B cell (primary cell): ENCODE results near the gene MAU2. TPM values are rescaled to one million over a fixed set of nuclear protein-coding genes. Genes with fewer than 3 reads are reported as not detected.
A peak's percentile ranks its signal among the peaks of the same experiment; 100 is the strongest.

Experiments used
- ATAC-seq: fragments of 200-7000 bp; cut with Tn5 transposase; one replicate; pipeline ENCODE4 v1.10.0; 2021; ENCODE audit warnings: low read depth, mild to moderate bottlenecking, moderate number of reproducible peaks, moderate library complexity
- CTCF ChIA-PET: fragments of 350-600 bp; sonication (Branson Sonifier 250); formaldehyde crosslinking; loops from one replicate; lab custom pipeline; 2021; ENCODE audit warnings: antibody characterized with exemption, inconsistent platforms; lab: Charles Lee
- POLR2A ChIA-PET: fragments of 350-600 bp; sonication (Branson Sonifier 250); formaldehyde crosslinking; loops from one replicate; lab custom pipeline; 2021; ENCODE audit warnings: antibody characterized with exemption; lab: Charles Lee
- DNase-seq: peaks from one replicate; pipeline ENCODE4 v3.0.0; 2013
- H2AFZ ChIP-seq: 2 replicates; pipeline ENCODE4 v1.6.1; 2012; ENCODE audit warnings: mild to moderate bottlenecking, low read depth, low read length; ENCODE audit not compliant: insufficient read depth, poor library complexity, severe bottlenecking
- H3K27ac ChIP-seq, 2 donors: 1 replicate in 1 of 2; 2 replicates in 1 of 2; pipeline ENCODE4 v1.5.1; 2012 to 2013; ENCODE audit warnings: low read length in 2 of 2, mild to moderate bottlenecking in 2 of 2, moderate library complexity in 1 of 2
- H3K27me3 ChIP-seq, 4 experiments: fragments of 200-600 bp in 1 of 4; sonication (generic) in 1 of 4; replicated peaks in 1 of 4; 1 replicate in 2 of 4; 2 replicates in 2 of 4; pipeline versions ENCODE4 v1.6.1 to v1.7.0; 2013 to 2016; ENCODE audit warnings: low read length in 3 of 4, mild to moderate bottlenecking in 2 of 4, mixed read lengths in 1 of 4, moderate library complexity in 1 of 4; ENCODE audit not compliant: insufficient read depth in 4 of 4, control insufficient read depth in 3 of 4; ENCODE audit errors: control extremely low read depth in 1 of 4
- H3K36me3 ChIP-seq, 2 experiments: replicated peaks in 1 of 2; 1 replicate in 1 of 2; 2 replicates in 1 of 2; pipeline versions ENCODE4 v1.6.1 to v1.7.1; 2013; ENCODE audit warnings: low read length in 1 of 2; ENCODE audit not compliant: insufficient read depth in 2 of 2, control insufficient read depth in 1 of 2; ENCODE audit errors: control extremely low read depth in 1 of 2, extremely low read depth in 1 of 2
- H3K4me1 ChIP-seq, 2 donors: fragments of 200-600 bp in 1 of 2; sonication (generic) in 1 of 2; 1 replicate in 1 of 2; 2 replicates in 1 of 2; pipeline versions ENCODE4 v1.5.1 to v1.6.1; 2013 to 2017; ENCODE audit warnings: low read length in 2 of 2; ENCODE audit not compliant: control insufficient read depth in 2 of 2, insufficient read depth in 2 of 2
- H3K4me2 ChIP-seq: replicated peaks from 2 replicates; pipeline ENCODE3; 2012; ENCODE audit warnings: mild to moderate bottlenecking, low read depth, low read length; ENCODE audit not compliant: poor library complexity, severe bottlenecking
- H3K4me3 ChIP-seq, 5 experiments: fragments of 200-600 bp in 1 of 5; sonication (generic) in 1 of 5; 1 replicate in 3 of 5; 2 replicates in 2 of 5; pipeline versions ENCODE4 v1.5.1 to v1.7.0; 2011 to 2016; ENCODE audit warnings: low read length in 4 of 5, mild to moderate bottlenecking in 4 of 5, low read depth in 2 of 5, control low read depth in 1 of 5, moderate library complexity in 1 of 5; ENCODE audit not compliant: insufficient read depth in 1 of 5; ENCODE audit errors: control extremely low read depth in 1 of 5, extremely low read depth in 1 of 5
- H3K79me2 ChIP-seq: fragments of 200-600 bp; sonication (generic); one replicate; pipeline ENCODE4 v1.6.0; 2016; ENCODE audit warnings: low read length; ENCODE audit not compliant: control insufficient read depth, insufficient read depth
- H3K9ac ChIP-seq: fragments of 200-600 bp; sonication (generic); 2 replicates; pipeline ENCODE4 v1.6.1; 2017; ENCODE audit warnings: mild to moderate bottlenecking, low read length, moderate library complexity
- H3K9me3 ChIP-seq, 3 donors: one replicate each; pipeline versions ENCODE4 v1.6.1 to v1.7.1; 2013; ENCODE audit warnings: low read length in 2 of 3; ENCODE audit not compliant: control insufficient read depth in 2 of 3, insufficient read depth in 1 of 3; ENCODE audit errors: control extremely low read depth in 1 of 3
- H4K20me1 ChIP-seq: 2 replicates; pipeline ENCODE4 v1.6.0; 2012; ENCODE audit warnings: mild to moderate bottlenecking, low read length; ENCODE audit not compliant: insufficient read depth, control insufficient read depth, poor library complexity, severe bottlenecking
- H3K27ac Mint-ChIP-seq: one replicate; pipeline ENCODE4 v1.8.0; 2021; ENCODE audit warnings: mixed read lengths
- H3K27me3 Mint-ChIP-seq: one replicate; pipeline ENCODE4 v1.8.0; 2021; ENCODE audit warnings: mixed read lengths
- H3K4me1 Mint-ChIP-seq: one replicate; pipeline ENCODE4 v1.8.0; 2021; ENCODE audit warnings: mixed read lengths
- H3K4me3 Mint-ChIP-seq: one replicate; pipeline ENCODE4 v1.8.0; 2021; ENCODE audit warnings: mixed read lengths
- H3K9me3 Mint-ChIP-seq: one replicate; pipeline ENCODE4 v1.8.0; 2022; ENCODE audit warnings: mixed read lengths; ENCODE audit not compliant: insufficient read depth
- EZH2 ChIP-seq: IDR thresholded peaks from 2 replicates; pipeline ENCODE4 v1.6.1; 2012; ENCODE audit warnings: borderline replicate concordance, low read depth, mild to moderate bottlenecking, moderate library complexity, low read length; ENCODE audit not compliant: insufficient read depth, poor library complexity, severe bottlenecking
- WGBS: methylation state at CpG from one replicate; pipeline ENCODE4 v1.1.5; 2013; ENCODE audit warnings: missing lambda C conversion rate; ENCODE audit not compliant: insufficient coverage; 5-methylcytosine and 5-hydroxymethylcytosine counted together
- intact Hi-C: fragments of 100-400 bp; cut with micrococcal nuclease; formaldehyde crosslinking; loops from one replicate; pipeline ENCODE4 v1.10.0; 2022
- polyA plus RNA-seq: library from polyadenylated mRNA; depleted of rRNA; stranded (reverse); fragments of >200 nt; gene quantifications from 2 replicates; pipeline ENCODE4 v1.2.3, GENCODE V29; 2012
- total RNA-seq, 2 donors: library from RNA; stranded (reverse); fragments of 120-200 nt in 1 of 2; gene quantifications; 1 replicate in 1 of 2; 2 replicates in 1 of 2; pipeline versions ENCODE4 v1.2.3 to v1.2.4, GENCODE V29; 2013 to 2022
- TF ChIP-seq, protein P1 (sequence below): fragments of 200-600 bp; IDR thresholded peaks from one replicate; pipeline ENCODE4 v1.8.0; 2022; ENCODE audit warnings: antibody characterized with exemption, mild to moderate bottlenecking

Gene MAU2
- total and polyA plus RNA-seq, 2 donors (not counting 1 experiment from before 2014, with no cell fraction given) = 87.7 to 199 TPM

- peak overlapping the region; percentile 14 to 49 (median 26) for H3K4me3 ChIP-seq
- 33% methylated on average over 7 of the region's 8 CpGs for WGBS
- ChIA-PET CTCF (interaction anchor here (0.9 to 1.4 kb wide), 6 partner anchors 8 to 118 kb away, joined by 3 to 12 read pairs (median 4); partner anchors contain the start of gene GATAD2A), POLR2A (interaction anchor here (0.6 to 1.3 kb wide), 3 partner anchors 8 to 116 kb away, joined by 3 to 8 read pairs (median 6); no protein-coding TSS in a partner anchor)
- no peaks in the 10 kb centered on the region for H3K9me3 ChIP-seq
- Mint-ChIP-seq H3K27ac (peak overlapping the region; percentile 89), H3K4me1 (peaks cover 8% of the 10 kb centered on the region), H3K27me3 (no peaks in the 10 kb centered on the region), H3K9me3 (no peaks in the 10 kb centered on the region), H3K4me3 (peak overlapping the region; percentile 74)
- ATAC-seq = peak; percentile 97
- no peaks in the 10 kb centered on the region for H3K79me2 ChIP-seq
- no peaks in the 10 kb centered on the region for H4K20me1 ChIP-seq
- intact Hi-C loops = loop anchor here (1.0 kb wide), 1 partner anchor 12 kb away; no protein-coding TSS in a partner anchor
- no peaks in the 10 kb centered on the region for H3K27me3 ChIP-seq
- H3K9ac ChIP-seq = peak overlapping the region; percentile 53
- peak; percentile 67 for DNase-seq
- H3K4me2 ChIP-seq = peak overlapping the region; percentile 66
- peak overlapping the region; percentile 73 for H2AFZ ChIP-seq
- peak overlapping the region; percentile 74 to 82 for H3K27ac ChIP-seq
- TF ChIP-seq EZH2 = no peak
- TF ChIP-seq, protein P1, sequence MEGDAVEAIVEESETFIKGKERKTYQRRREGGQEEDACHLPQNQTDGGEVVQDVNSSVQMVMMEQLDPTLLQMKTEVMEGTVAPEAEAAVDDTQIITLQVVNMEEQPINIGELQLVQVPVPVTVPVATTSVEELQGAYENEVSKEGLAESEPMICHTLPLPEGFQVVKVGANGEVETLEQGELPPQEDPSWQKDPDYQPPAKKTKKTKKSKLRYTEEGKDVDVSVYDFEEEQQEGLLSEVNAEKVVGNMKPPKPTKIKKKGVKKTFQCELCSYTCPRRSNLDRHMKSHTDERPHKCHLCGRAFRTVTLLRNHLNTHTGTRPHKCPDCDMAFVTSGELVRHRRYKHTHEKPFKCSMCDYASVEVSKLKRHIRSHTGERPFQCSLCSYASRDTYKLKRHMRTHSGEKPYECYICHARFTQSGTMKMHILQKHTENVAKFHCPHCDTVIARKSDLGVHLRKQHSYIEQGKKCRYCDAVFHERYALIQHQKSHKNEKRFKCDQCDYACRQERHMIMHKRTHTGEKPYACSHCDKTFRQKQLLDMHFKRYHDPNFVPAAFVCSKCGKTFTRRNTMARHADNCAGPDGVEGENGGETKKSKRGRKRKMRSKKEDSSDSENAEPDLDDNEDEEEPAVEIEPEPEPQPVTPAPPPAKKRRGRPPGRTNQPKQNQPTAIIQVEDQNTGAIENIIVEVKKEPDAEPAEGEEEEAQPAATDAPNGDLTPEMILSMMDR = no peak
- peaks cover 11 to 22% of the 10 kb centered on the region in 2 donors for H3K4me1 ChIP-seq
- H3K36me3 ChIP-seq = no peaks in the 10 kb centered on the region
Observed at GRCh38 chr19:19372656-19373416, 52.2 kb downstream of the MAU2 start.

- Mint-ChIP-seq H3K4me1 (peaks cover 7% of the 10 kb centered on the region), H3K27me3 (no peaks in the 10 kb centered on the region), H3K9me3 (no peaks in the 10 kb centered on the region), H3K4me3 (no peak overlapping the region), H3K27ac (no peak overlapping the region)
- TF ChIP-seq, protein P1 = no peak
- TF ChIP-seq EZH2 = no peak
- H3K27ac ChIP-seq = no peak overlapping the region
- H3K9ac ChIP-seq = no peak overlapping the region
- H3K9me3 ChIP-seq = no peaks in the 10 kb centered on the region
- H3K79me2 ChIP-seq = no peaks in the 10 kb centered on the region
- no peak overlapping the region for H3K4me3 ChIP-seq
- CTCF ChIA-PET = interaction anchor here (0.7 to 2.0 kb wide), 5 partner anchors 13 to 111 kb away, joined by 3 to 6 read pairs (median 4); partner anchors contain the start of gene GATAD2A
- no peaks in the 10 kb centered on the region for H3K36me3 ChIP-seq
- no peaks in the 10 kb centered on the region for H3K27me3 ChIP-seq
- POLR2A ChIA-PET = interaction anchor here (0.7 kb wide), 1 partner anchor 102 kb away, joined by 6 read pairs; no protein-coding TSS in a partner anchor
- no peak for DNase-seq
- H2AFZ ChIP-seq = no peak overlapping the region
- no peaks in the 10 kb centered on the region for H4K20me1 ChIP-seq
- H3K4me2 ChIP-seq = no peak overlapping the region
- WGBS = 94% methylated on average over 2 of the region's 2 CpGs
- intact Hi-C loops = no loop called here
- no peak for ATAC-seq
- H3K4me1 ChIP-seq = peaks cover 1 to 8% of the 10 kb centered on the region in 2 donors
Observed at GRCh38 chr19:19379527-19379926, 58.9 kb downstream of the MAU2 start.
